Measurements from ENCODE around the gene PLA2G3. TPM values are rescaled to one million over a fixed set of nuclear protein-coding genes. Genes with fewer than 3 reads are reported as not detected.
A peak's percentile ranks its signal among the peaks of the same experiment; 100 is the strongest.

PLA2G3 gene
- total RNA-seq, 1 donor from 2014 or later: not detected

DNA sequence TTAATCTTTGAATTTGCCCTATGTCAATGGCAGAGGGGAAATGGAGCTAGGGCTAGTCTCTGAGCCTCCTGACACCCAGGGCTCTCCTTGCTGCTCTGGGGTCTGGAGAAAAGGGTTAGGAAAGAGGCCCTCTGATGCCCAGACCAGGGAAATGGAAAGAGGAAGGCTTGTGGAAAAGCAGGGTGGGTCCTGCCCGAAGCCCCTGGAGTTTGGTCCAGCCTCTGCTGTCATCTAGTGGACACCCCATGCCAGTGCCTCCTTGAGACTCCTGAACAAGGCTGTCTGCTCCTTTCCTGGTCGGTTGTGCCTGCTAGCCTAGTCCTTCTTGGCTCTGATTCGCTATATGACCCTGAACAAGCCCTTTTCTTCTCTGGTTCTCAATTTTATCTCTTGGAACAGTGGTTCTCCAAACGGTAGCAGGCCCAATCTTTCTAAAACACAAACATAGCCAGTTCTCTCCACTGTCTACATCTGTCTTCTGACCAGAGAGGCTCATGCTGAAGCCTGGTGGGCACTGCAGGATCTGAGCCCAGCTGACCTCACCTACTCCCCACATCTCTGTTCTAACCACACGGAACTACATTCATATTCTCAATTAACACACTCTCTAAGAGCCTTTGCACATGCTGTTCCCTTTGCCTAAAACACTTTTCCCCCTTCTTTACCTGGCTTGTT, 8.8 kb upstream of the PLA2G3 start:
- Histone ChIP-seq H3K9ac (ENCODE audit: low read depth in 1 of 3, low read length in 3 of 3) (peak overlapping the region in 2 of 3 donors; percentile 22 to 51), H3K27me3 (ENCODE audit: control insufficient read depth in 3 of 3, insufficient read depth in 3 of 3, low read length in 3 of 3) (no peaks in the 10 kb centered on the region), H3K36me3 (ENCODE audit: control insufficient read depth in 3 of 3, insufficient read depth in 3 of 3, low read length in 3 of 3) (no peaks in the 10 kb centered on the region), H3K9me3 (ENCODE audit: control insufficient read depth in 3 of 3, low read length in 3 of 3) (peaks cover 0 to 6% (median 0%) of the 10 kb centered on the region in 3 donors), H3K4me1 (ENCODE audit: control insufficient read depth in 3 of 3, insufficient read depth in 3 of 3, low read length in 3 of 3) (peaks cover 4 to 7% (median 6%) of the 10 kb centered on the region in 3 donors), H3K4me3 (ENCODE audit: low read length in 3 of 3) (no peak overlapping the region), H3K27ac (ENCODE audit: low read depth, low read length) (peak overlapping the region; percentile 49)

DNA sequence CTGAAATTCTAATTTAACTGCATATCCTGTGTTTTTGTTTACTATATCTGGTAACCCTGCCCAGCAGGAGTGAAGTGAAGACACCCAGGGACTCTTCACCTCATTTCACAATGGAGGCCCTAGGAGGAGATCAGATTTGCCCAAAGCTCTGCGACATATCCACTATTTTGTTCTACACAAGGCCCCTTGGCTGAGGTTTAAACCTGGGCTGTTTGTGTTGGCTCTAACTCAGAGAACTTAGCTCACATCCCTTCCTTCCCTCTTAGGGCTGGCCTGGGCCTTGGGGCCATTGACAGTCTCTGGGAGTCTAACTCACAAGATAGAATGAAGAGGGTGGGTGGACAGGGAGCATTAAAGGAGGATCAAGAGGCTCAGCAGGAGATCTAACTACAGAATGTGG, 8.2 kb upstream of the PLA2G3 start:
- peak overlapping the region in 2 of 3 donors; percentile 22 to 51 for H3K9ac ChIP-seq (ENCODE audit: low read depth in 1 of 3, low read length in 3 of 3)
- peaks cover 0 to 6% (median 0%) of the 10 kb centered on the region in 3 donors for H3K9me3 ChIP-seq (ENCODE audit: control insufficient read depth in 3 of 3, low read length in 3 of 3)
- H3K27ac ChIP-seq (ENCODE audit: low read depth, low read length): peak overlapping the region; percentile 49
- peaks cover 4 to 7% (median 6%) of the 10 kb centered on the region in 3 donors for H3K4me1 ChIP-seq (ENCODE audit: control insufficient read depth in 3 of 3, insufficient read depth in 3 of 3, low read length in 3 of 3)
- no peak overlapping the region for H3K4me3 ChIP-seq (ENCODE audit: low read length in 3 of 3)
- no peaks in the 10 kb centered on the region for H3K27me3 ChIP-seq (ENCODE audit: control insufficient read depth in 3 of 3, insufficient read depth in 3 of 3, low read length in 3 of 3)
- H3K36me3 ChIP-seq (ENCODE audit: control insufficient read depth in 3 of 3, insufficient read depth in 3 of 3, low read length in 3 of 3): no peaks in the 10 kb centered on the region

GRCh38 chr22:31144223-31144622, 3.9 kb upstream of the PLA2G3 start:
- Histone ChIP-seq H3K4me3 (ENCODE audit: low read length in 3 of 3) (no peak overlapping the region), H3K9me3 (ENCODE audit: control insufficient read depth in 3 of 3, low read length in 3 of 3) (peaks cover 0 to 6% (median 0%) of the 10 kb centered on the region in 3 donors), H3K27ac (ENCODE audit: low read depth, low read length) (no peak overlapping the region), H3K36me3 (ENCODE audit: control insufficient read depth in 3 of 3, insufficient read depth in 3 of 3, low read length in 3 of 3) (no peaks in the 10 kb centered on the region), H3K4me1 (ENCODE audit: control insufficient read depth in 3 of 3, insufficient read depth in 3 of 3, low read length in 3 of 3) (peaks cover 4 to 7% (median 6%) of the 10 kb centered on the region in 3 donors), H3K27me3 (ENCODE audit: control insufficient read depth in 3 of 3, insufficient read depth in 3 of 3, low read length in 3 of 3) (peaks cover 7 to 12% (median 10%) of the 10 kb centered on the region in 3 donors), H3K9ac (ENCODE audit: low read depth in 1 of 3, low read length in 3 of 3) (no peak overlapping the region)

- H3K9ac ChIP-seq (ENCODE audit: low read depth in 1 of 3, low read length in 3 of 3): no peak overlapping the region
- peaks cover 9 to 18% (median 16%) of the 10 kb centered on the region in 3 donors for H3K27me3 ChIP-seq (ENCODE audit: control insufficient read depth in 3 of 3, insufficient read depth in 3 of 3, low read length in 3 of 3)
- H3K4me1 ChIP-seq (ENCODE audit: control insufficient read depth in 3 of 3, insufficient read depth in 3 of 3, low read length in 3 of 3): peaks cover under 1 to 2% (median under 1%) of the 10 kb centered on the region in 3 donors
- H3K4me3 ChIP-seq (ENCODE audit: low read length in 3 of 3): no peak overlapping the region
- peaks cover 0 to 6% (median 0%) of the 10 kb centered on the region in 3 donors for H3K9me3 ChIP-seq (ENCODE audit: control insufficient read depth in 3 of 3, low read length in 3 of 3)
- no peaks in the 10 kb centered on the region for H3K36me3 ChIP-seq (ENCODE audit: control insufficient read depth in 3 of 3, insufficient read depth in 3 of 3, low read length in 3 of 3)
- H3K27ac ChIP-seq (ENCODE audit: low read depth, low read length): no peak overlapping the region
Observed at GRCh38 chr22:31143537-31143936, 3.2 kb upstream of the PLA2G3 start.

- Histone ChIP-seq H3K27ac (ENCODE audit: low read depth, low read length) (no peak overlapping the region), H3K27me3 (ENCODE audit: control insufficient read depth in 3 of 3, insufficient read depth in 3 of 3, low read length in 3 of 3) (peaks cover 14 to 23% (median 20%) of the 10 kb centered on the region in 3 donors), H3K4me1 (ENCODE audit: control insufficient read depth in 3 of 3, insufficient read depth in 3 of 3, low read length in 3 of 3) (no peaks in the 10 kb centered on the region), H3K9me3 (ENCODE audit: control insufficient read depth in 3 of 3, low read length in 3 of 3) (peaks cover 0 to 6% (median 0%) of the 10 kb centered on the region in 3 donors), H3K36me3 (ENCODE audit: control insufficient read depth in 3 of 3, insufficient read depth in 3 of 3, low read length in 3 of 3) (no peaks in the 10 kb centered on the region), H3K9ac (ENCODE audit: low read depth in 1 of 3, low read length in 3 of 3) (no peak overlapping the region), H3K4me3 (ENCODE audit: low read length in 3 of 3) (no peak overlapping the region)
Observed at GRCh38 chr22:31143038-31143437, 2.7 kb upstream of the PLA2G3 start.

DNA sequence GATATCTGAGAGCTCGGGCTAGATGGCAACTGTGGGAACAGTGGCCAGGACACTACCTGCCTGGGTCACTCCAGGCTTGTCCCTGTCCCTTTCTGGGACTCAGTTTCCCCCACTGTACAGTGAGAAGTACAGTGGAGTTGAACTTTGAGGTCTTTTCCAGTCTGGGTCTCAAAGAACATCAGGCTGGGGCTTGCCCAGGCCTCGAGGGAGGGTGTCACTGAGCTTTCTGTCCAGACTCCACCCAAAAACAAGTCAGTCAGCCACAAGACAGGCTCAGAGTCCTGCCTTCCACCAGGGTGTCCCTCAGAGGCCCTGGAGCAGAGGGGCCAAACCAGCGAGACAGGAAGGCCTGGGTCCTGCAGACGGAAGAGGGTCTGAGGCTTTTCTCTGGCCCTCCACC, 2.0 kb upstream of the PLA2G3 start:
- Histone ChIP-seq H3K36me3 (ENCODE audit: control insufficient read depth in 3 of 3, insufficient read depth in 3 of 3, low read length in 3 of 3) (no peaks in the 10 kb centered on the region), H3K9ac (ENCODE audit: low read depth in 1 of 3, low read length in 3 of 3) (no peak overlapping the region), H3K27me3 (ENCODE audit: control insufficient read depth in 3 of 3, insufficient read depth in 3 of 3, low read length in 3 of 3) (peaks cover 14 to 30% (median 20%) of the 10 kb centered on the region in 3 donors), H3K4me3 (ENCODE audit: low read length in 3 of 3) (no peak overlapping the region), H3K27ac (ENCODE audit: low read depth, low read length) (no peak overlapping the region), H3K4me1 (ENCODE audit: control insufficient read depth in 3 of 3, insufficient read depth in 3 of 3, low read length in 3 of 3) (no peaks in the 10 kb centered on the region), H3K9me3 (ENCODE audit: control insufficient read depth in 3 of 3, low read length in 3 of 3) (peaks cover 0 to 2% (median 0%) of the 10 kb centered on the region in 3 donors)

DNA sequence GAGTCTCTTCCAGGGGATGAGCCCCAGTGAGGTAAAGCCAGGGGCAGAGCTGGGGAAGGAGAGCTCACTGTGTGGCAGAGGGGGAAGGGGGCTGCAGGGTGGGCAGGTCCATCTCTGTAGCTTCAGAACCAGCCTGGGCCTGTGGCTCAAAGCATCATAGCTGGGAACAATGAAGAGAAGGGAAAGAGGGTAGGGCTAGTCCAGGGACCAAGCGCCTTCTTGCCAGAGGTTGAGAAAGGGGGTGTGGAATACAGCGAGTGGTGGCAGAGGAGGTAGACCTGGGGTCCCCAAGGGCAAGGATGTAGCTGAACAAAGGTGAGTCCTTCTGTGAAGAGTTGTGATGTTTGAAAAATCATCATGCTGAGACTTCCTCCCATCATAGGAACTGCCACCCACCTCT, 1.2 kb upstream of the PLA2G3 start:
- Histone ChIP-seq H3K27me3 (ENCODE audit: control insufficient read depth in 3 of 3, insufficient read depth in 3 of 3, low read length in 3 of 3) (peaks cover 14 to 33% (median 20%) of the 10 kb centered on the region in 3 donors), H3K4me1 (ENCODE audit: control insufficient read depth in 3 of 3, insufficient read depth in 3 of 3, low read length in 3 of 3) (no peaks in the 10 kb centered on the region), H3K4me3 (ENCODE audit: low read length in 3 of 3) (no peak overlapping the region), H3K27ac (ENCODE audit: low read depth, low read length) (no peak overlapping the region), H3K9me3 (ENCODE audit: control insufficient read depth in 3 of 3, low read length in 3 of 3) (no peaks in the 10 kb centered on the region), H3K36me3 (ENCODE audit: control insufficient read depth in 3 of 3, insufficient read depth in 3 of 3, low read length in 3 of 3) (no peaks in the 10 kb centered on the region), H3K9ac (ENCODE audit: low read depth in 1 of 3, low read length in 3 of 3) (no peak overlapping the region)

DNA sequence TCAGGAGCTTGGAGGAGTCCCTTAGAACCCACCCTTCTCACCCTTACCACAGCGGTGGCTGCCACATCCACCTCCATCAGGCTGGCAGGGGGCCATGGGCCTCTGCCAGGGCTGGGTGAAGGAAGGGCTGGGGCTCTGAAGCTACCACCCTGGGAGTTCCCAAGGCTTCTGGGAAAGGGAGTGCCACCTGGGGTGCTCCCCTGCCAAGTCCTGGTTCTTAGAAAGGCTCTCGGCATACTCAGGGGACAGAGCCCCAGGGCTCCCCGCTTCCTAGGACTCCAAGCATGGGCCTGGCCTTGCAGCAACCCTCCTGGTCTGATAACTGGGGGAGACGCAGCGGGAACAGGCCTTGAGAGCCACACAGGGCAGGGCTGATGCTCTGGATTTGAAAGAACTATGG, 438 bp upstream of the PLA2G3 start:
- peaks cover 14 to 33% (median 20%) of the 10 kb centered on the region in 3 donors for H3K27me3 ChIP-seq (ENCODE audit: control insufficient read depth in 3 of 3, insufficient read depth in 3 of 3, low read length in 3 of 3)
- no peaks in the 10 kb centered on the region for H3K9me3 ChIP-seq (ENCODE audit: control insufficient read depth in 3 of 3, low read length in 3 of 3)
- H3K4me3 ChIP-seq (ENCODE audit: low read length in 3 of 3): no peak overlapping the region
- H3K4me1 ChIP-seq (ENCODE audit: control insufficient read depth in 3 of 3, insufficient read depth in 3 of 3, low read length in 3 of 3): no peaks in the 10 kb centered on the region
- no peaks in the 10 kb centered on the region for H3K36me3 ChIP-seq (ENCODE audit: control insufficient read depth in 3 of 3, insufficient read depth in 3 of 3, low read length in 3 of 3)
- H3K9ac ChIP-seq (ENCODE audit: low read depth in 1 of 3, low read length in 3 of 3): no peak overlapping the region
- H3K27ac ChIP-seq (ENCODE audit: low read depth, low read length): no peak overlapping the region

DNA sequence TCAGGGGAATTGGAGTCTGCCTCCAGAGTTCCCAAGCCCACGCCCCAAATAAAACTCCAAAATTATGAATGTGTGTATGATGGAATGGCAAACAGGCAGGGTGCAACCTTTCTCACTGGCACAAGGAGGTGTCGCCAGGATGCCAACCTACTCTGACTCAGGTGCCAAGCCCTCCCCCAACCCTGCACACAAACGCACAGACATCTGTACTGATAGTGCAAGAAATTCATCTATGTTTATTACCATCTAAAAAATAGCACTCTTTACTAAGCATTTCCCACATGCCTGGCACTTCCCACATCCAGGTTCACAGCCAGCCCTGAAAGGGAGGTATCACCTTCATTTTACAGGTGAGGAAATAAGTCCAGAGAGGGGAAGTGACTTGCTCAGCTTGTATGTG, 1.2 kb downstream of the PLA2G3 start:
- Histone ChIP-seq H3K4me3 (ENCODE audit: low read length in 3 of 3) (no peak overlapping the region), H3K9me3 (ENCODE audit: control insufficient read depth in 3 of 3, low read length in 3 of 3) (no peaks in the 10 kb centered on the region), H3K36me3 (ENCODE audit: control insufficient read depth in 3 of 3, insufficient read depth in 3 of 3, low read length in 3 of 3) (no peaks in the 10 kb centered on the region), H3K27ac (ENCODE audit: low read depth, low read length) (no peak overlapping the region), H3K27me3 (ENCODE audit: control insufficient read depth in 3 of 3, insufficient read depth in 3 of 3, low read length in 3 of 3) (peaks cover 14 to 33% (median 20%) of the 10 kb centered on the region in 3 donors), H3K9ac (ENCODE audit: low read depth in 1 of 3, low read length in 3 of 3) (no peak overlapping the region), H3K4me1 (ENCODE audit: control insufficient read depth in 3 of 3, insufficient read depth in 3 of 3, low read length in 3 of 3) (no peaks in the 10 kb centered on the region)

GRCh38 chr22:31138126-31138525, 2.2 kb downstream of the PLA2G3 start:
- no peaks in the 10 kb centered on the region for H3K4me1 ChIP-seq (ENCODE audit: control insufficient read depth in 3 of 3, insufficient read depth in 3 of 3, low read length in 3 of 3)
- no peaks in the 10 kb centered on the region for H3K9me3 ChIP-seq (ENCODE audit: control insufficient read depth in 3 of 3, low read length in 3 of 3)
- H3K27ac ChIP-seq (ENCODE audit: low read depth, low read length): no peak overlapping the region
- peaks cover 14 to 33% (median 20%) of the 10 kb centered on the region in 3 donors for H3K27me3 ChIP-seq (ENCODE audit: control insufficient read depth in 3 of 3, insufficient read depth in 3 of 3, low read length in 3 of 3)
- H3K36me3 ChIP-seq (ENCODE audit: control insufficient read depth in 3 of 3, insufficient read depth in 3 of 3, low read length in 3 of 3): no peaks in the 10 kb centered on the region
- H3K9ac ChIP-seq (ENCODE audit: low read depth in 1 of 3, low read length in 3 of 3): no peak overlapping the region
- H3K4me3 ChIP-seq (ENCODE audit: low read length in 3 of 3): no peak overlapping the region
